ENCODE results near the gene C8A.
A peak's percentile ranks its signal among the peaks of the same experiment; 100 is the strongest.

The C8A gene

DNA sequence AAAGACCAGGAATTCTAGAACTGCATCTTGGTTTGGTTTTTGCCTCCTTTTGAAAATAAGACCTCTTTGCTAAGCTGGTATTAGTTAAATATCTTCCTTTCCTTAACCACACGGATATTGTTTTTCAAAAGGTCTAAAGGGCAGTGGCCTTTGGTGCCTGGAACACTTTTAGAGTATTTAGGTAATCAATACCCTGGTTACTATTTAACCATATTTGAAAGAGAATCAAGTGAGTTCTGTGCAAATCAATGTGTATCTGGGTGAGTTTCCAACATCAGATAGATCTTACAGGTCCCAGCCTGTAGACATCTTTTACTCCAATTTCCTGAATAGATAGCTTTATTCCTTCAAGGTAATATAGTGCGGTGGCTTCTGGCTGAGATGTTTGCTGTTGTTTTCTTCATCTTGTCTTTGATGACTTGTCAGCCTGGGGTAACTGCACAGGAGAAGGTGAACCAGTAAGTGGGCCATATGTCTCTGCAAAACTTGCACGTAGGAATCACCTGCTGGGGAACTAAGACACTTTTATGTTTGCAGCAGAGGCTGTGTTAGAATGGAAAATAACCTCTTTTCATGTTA lies at the start of gene C8A:
C8A (plus strand) TSS at position 277 of the 579 bp plus-strand sequence; CDS start at position 382, 105 bp downstream.
- no peak for DNase-seq (ENCODE audit: extremely low read depth in 1 of 2, low read depth in 1 of 2)

DNA sequence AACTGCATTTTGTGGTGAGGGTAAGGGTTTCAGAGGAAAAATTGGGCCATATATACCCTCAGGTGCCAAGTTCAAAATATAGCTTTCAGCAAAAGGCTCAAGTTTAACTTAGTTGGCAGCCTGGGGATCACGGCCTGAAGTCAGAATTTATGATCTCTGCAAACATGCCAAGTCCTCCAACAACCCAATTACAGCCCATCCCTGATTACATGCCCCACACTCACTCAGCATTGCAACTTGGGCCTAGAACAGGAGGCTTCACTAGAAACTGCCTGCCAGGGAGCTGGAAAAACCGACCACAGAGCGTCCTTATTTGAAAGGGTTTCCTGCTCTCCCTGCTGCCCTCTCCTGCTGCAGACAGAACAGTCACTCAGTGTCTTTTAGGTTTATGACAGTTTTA lies 47.8 kb upstream of the C8A start:
- no peak for DNase-seq (ENCODE audit: extremely low read depth in 1 of 2, low read depth in 1 of 2)

DNA sequence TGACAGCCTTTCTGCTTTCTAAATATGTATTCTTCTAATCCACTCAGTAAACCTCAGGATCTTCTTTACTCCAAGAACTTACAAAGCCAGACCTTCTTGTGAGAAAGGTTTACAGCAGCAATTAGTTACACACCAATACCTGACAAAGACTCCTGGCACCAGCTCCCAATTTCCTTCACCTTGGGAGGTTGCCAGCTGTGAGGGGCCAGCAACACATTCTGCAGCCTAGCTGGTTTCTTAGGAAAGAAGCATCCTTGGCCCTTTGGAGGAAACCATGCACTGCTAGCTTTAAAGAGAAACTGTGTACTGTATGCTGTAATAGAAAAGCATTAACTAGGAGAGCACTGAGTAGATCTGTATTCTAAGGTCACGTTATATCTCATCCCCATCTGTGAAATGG lies 46.2 kb upstream of the C8A start:
- DNase-seq (ENCODE audit: extremely low read depth in 1 of 2, low read depth in 1 of 2): no peak

DNA sequence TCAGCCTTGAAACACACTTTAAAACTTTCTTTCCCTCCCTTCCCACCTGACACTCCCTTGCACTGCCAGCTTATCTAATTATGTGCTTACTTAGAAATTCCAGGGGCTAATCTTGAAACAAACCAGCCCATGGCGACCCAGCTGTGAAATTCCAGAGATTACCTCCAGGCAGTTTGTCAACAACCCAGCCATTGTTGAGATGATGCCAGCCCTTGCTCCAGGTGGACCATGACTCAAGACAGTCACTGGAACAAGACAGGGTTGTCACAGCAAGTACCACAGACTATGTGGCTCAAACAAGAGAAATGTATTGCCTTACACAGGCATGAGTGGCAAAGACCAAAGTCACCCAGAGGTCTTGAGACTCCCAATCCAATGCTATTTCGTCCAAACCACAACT lies 43.3 kb upstream of the C8A start:
- DNase-seq (ENCODE audit: extremely low read depth in 1 of 2, low read depth in 1 of 2): no peak

DNA sequence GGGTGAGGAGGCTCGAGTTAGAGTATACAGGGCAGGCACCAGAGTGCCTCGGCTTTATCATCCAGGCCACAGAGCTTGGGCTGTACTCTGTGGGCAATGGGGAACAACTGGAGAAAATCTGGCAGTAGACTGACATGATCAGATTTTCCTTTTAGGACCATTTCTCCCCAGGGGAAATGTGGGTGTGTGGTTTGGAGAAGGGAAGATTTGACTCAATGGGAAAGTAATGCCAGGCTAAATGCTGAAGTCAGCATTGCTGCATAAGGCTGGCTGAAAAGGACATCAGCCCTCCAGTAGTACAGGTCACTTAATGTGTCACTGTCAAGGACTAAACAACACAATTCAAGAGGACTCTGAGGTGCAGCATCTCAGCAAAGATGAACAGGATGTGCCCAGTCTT lies 40.4 kb upstream of the C8A start:
- DNase-seq (ENCODE audit: extremely low read depth in 1 of 2, low read depth in 1 of 2): no peak

DNA sequence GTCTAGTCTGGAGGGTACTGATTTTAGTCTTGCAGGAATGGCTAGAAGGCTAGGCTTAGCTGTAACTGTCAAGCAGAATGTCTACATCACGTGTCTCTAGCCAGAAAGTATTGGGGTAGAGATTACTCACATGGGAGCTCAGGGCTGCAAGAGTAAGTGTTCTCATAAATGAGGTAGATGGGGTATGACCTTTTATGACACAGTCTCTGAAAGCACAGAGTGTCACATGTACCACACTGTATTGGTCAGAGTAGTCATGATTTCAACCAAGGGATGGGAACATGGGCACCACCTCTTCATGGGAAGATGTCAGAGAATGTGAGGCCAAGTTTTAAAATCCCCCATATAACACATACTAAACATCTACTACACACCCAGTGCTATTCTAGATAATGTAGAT lies 38.3 kb upstream of the C8A start:
- no peak for DNase-seq (ENCODE audit: extremely low read depth in 1 of 2, low read depth in 1 of 2)

DNA sequence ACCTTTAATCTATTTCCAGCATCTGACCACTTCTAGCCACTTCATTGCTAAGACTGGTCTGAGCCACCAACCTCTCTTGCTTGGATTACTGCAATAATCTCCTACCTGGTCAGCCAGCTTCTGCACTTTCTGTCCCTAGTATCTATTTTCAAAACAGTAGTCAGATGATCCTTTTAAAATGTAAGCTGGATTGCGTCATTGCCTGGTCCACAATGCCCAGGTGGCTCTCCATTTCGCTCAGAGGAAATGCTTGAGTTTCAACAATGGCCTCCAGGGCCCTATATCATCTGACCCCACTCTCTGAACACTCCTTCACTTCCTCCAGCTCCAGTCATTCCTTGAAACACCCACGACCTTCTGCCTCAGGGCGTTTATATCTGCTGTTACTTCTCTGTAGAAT lies 37.7 kb upstream of the C8A start:
- no peak for DNase-seq (ENCODE audit: extremely low read depth in 1 of 2, low read depth in 1 of 2)

DNA sequence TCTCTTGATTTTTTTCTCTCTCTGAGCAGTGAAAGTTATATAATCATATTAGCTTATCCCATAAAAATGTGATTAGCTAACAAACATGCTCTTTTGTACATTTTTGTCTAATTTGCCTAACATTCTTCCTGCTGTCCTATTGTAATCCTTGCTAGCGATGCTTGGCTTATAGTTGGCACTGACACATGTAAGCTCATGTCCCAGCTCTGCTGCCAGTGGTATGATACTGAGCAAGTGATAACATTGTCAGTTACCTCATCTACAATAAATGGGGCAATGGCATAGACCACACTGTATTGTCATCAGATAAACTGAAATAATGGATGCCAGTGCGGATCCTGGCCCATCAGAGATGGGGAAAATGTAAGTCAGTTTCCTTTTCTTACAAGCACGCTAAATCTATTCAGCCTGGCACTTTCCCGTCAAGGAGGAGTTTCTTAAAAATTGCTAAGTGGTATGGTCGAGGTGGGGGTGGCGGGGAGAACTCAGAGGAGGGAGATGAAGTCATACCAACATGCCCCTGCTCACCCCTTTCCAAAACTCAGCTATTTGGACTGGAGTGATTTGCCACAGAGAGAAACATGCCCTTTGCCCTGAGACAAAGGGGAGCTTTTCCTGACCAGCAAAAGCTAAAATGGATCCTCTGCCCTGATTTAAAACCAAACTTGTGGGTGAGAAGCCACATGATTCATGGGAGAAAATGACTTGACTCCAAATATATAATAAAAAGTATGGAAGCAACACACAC lies 36.7 kb upstream of the C8A start:
- no peak for DNase-seq (ENCODE audit: extremely low read depth in 1 of 2, low read depth in 1 of 2)

DNA sequence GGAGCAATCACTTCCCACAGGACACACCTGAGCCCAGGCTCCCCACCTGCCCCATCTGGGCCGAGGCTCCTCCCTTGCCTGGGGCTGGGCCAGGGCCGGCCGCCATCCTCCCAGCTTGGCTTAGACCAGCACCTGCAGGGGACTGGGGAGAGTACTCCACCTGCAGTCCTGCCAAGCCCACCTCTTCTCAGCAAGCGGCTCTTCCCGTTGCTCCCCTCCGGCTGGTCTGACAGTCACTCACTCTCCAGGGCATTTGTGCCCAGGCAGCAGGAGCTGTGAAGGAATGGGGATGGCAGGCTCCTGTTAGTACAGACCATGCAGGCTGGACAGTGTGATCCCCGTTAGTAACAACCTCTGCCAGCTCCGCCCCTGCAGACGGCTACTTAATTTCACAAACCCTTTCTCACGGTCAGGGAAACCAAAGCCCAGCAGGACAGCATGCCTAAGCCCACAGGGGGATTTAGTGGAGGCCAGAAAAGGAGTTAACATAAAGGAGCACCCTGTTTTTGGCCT lies 35.2 kb upstream of the C8A start, which contains the start of gene FYB2:
FYB2 (minus strand) TSS at position 18 of the 513 bp plus-strand sequence. CDS start 114 bp downstream, outside the sequence.
- no peak for DNase-seq (ENCODE audit: extremely low read depth in 1 of 2, low read depth in 1 of 2)

DNA sequence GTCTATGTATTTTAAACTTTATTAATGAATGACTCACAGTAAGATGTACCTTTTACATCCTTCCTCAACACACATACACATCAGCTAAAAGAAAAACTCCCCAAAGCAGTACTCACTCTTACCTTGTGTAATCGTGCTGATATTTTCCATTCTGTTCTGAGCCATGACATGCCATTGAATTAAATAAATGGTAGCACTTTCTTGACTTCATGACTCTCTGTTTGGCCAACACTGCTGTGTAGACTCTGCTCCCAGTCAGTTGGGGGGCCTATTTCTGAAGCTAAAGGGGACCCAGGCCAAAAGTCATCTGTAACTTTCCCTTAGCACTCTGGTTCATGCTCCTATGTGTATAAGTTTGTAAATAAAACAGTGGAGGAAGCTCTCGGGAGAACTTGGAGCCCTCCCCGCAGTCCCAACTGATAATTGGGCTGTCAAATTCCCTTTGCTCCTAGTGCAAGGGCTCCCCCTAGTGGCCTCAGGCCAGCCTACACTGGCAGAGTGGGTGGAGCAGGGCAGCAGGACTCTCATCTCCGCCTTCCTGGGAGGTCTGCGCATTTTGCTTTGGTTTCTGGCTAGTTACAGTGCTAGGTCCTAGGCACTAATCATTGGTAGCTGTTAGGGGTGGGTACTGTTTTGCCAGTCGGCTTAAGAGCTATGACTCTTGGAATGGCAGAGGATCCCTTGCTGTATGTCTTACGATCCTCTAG lies 33.7 kb upstream of the C8A start:
- DNase-seq (ENCODE audit: extremely low read depth in 1 of 2, low read depth in 1 of 2): peak in 1 of 2 donors; percentile 51

DNA sequence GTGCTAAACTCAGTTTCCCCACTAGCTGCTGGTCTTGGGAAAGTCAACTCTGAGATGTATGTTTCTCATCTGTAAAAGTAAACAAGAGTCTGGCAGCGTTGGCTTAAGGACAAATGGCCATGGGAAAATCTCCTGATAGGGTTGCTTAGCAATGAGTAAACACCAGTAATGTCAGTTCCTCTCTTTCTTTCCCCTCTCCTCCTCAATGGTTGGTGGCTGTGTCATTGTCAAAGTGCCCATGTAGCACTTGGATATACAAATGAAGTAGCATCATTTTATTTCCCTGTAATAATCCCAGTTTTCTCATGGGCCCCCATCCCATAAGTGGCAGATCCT lies 33.2 kb upstream of the C8A start:
- no peak for DNase-seq (ENCODE audit: extremely low read depth in 1 of 2, low read depth in 1 of 2)

DNA sequence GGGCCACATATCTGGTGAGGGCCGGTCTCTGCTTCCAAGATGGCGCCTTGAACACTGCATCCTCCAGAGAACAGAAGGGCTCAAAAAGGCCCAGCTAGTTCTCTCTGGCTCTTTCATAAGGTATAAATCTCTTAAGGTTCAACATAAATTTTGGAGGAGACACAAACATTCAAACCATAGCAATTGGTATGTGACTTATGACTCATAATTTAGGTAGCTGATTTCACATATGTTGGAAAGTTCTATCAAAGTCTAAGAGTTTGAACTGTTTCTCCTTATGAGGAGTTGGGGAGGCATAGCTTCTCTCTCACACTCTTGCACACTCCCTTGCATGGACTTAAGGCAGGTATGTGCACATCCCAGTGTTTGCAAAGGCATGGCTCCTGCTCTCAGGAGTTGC lies 30.3 kb upstream of the C8A start:
- DNase-seq (ENCODE audit: extremely low read depth in 1 of 2, low read depth in 1 of 2): no peak

DNA sequence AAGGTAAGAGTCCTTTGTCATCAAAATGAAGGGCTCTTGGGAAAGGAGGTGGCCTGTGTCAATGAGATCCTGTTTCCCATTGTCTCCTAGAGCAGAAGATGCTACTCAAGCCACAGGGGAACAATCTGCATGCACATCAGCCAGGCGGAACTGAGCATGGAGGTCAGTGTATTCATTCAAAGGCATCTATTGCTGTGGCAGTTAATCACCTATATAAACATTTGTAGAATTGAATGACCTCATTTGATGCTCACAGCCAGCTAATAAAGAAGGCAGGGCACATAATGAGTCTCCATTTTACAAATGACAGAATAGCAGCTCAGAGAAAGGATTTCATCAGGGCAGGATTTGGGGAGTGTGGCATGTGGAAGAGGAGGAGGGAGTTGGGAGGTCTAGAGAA lies 29.7 kb upstream of the C8A start:
- no peak for DNase-seq (ENCODE audit: extremely low read depth in 1 of 2, low read depth in 1 of 2)

DNA sequence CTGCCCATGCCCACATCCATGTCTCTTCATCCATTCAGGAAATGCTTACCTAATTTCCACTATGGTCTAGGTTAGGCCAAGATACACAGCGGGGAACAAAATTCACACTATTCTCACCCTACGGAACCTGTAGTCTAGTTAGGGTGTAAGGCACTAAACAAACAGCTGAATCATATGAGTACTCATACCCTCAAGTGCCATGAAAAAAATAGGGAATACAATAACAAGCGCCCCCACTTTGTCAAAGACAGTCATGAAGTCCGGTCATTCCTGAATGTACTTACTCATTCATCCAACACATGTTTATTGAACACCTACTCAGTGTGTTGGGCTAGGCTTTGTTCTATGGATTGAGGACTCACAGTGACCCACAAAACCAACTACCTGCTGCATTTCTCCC lies 29.2 kb upstream of the C8A start:
- DNase-seq (ENCODE audit: extremely low read depth in 1 of 2, low read depth in 1 of 2): no peak

DNA sequence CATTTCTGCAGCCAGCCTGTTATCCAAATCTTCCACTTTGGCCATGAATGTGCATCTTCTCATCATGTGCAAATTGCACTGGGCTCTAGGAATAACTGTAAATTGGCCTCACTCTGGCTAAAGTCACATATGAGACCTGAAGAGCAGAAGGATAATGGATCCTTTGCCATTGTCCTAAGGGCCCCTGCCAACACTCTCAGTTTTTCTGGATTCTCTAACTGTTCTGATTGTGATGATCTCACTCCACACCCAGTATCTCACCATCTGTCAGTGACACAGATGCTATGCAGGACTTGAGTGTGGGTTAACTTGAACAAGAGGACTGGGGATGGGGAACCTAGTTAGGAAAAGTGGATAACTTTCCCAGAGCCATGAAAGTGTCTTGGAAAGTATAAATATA lies 26.9 kb upstream of the C8A start:
- DNase-seq (ENCODE audit: extremely low read depth in 1 of 2, low read depth in 1 of 2): no peak

DNA sequence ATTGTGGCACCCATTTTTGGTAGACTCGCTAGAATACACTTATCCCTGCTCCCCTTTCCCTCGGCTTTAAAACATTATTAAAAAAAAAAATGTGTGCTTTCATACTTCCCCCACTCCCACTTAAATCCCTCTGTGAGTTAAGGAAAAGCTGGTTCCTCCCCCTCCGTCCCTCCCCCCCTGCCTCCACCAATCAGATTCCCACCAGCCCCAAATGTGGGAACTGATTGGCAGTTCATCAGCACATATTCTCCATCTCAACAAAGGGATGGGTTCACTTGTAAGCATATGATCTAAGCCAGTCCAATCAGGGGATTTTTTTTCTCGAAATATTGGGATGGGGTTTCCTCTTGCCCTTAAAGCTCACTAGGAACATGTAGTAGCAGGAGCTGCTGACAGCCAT lies 24.5 kb upstream of the C8A start:
- no peak for DNase-seq (ENCODE audit: extremely low read depth in 1 of 2, low read depth in 1 of 2)

DNA sequence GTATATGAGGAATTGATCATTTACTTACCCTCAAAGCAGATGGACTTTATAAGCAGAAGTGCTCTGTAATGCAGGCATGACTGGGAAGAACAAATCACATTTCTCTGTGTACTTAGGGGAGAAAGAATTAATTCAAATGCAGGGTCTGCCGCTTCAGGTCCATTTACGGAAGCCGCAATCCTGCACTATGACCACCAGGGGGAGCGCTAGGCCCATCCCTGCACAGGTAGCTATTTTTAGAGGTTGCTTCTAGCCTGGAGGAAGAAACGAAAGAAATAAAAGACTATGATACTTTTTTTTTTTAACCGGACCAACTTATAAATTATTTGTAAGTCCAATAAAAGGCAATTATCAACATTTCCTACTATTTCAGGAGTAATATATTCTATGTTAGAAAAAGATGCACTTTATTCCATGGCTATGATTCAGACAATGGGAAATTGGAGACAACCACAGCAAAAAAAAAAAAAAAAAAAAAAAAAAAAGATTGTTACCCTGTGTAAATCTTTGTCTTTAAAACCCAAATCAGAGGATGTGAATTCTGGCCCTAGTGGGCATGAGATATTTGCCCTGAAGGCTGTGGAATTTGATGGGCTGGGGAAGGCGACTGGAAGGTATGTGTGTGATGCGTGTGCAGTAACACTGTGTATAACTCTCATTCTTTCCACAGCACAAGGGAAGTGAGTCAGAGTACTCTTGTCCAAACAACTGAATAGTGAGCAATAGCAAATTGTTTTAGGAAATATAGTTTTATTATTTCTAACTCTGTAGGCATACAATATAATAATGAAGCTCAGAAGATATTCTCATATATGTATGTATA lies 22.5 kb upstream of the C8A start:
- peak; percentile 16 to 49 for DNase-seq (ENCODE audit: extremely low read depth in 1 of 2, low read depth in 1 of 2)

DNA sequence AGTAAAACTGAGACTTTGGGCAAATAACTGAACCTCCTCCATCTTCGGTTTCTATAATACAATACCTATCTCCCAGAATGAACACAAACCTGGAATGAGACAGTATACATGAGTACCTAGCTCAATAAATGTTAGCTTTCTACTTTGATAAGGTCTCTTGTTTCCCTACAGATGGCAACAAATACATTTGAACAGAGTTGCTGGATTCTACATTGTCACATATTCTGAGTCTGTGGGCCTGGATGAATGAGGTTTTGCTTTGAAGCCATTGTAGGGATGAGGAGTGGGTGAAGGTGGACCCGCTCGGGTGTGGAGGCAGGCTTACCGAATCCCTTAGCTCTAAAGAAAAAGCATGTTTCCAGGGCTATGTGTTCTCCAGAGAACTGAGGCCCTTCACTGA lies 21.5 kb upstream of the C8A start:
- DNase-seq (ENCODE audit: extremely low read depth in 1 of 2, low read depth in 1 of 2): no peak

DNA sequence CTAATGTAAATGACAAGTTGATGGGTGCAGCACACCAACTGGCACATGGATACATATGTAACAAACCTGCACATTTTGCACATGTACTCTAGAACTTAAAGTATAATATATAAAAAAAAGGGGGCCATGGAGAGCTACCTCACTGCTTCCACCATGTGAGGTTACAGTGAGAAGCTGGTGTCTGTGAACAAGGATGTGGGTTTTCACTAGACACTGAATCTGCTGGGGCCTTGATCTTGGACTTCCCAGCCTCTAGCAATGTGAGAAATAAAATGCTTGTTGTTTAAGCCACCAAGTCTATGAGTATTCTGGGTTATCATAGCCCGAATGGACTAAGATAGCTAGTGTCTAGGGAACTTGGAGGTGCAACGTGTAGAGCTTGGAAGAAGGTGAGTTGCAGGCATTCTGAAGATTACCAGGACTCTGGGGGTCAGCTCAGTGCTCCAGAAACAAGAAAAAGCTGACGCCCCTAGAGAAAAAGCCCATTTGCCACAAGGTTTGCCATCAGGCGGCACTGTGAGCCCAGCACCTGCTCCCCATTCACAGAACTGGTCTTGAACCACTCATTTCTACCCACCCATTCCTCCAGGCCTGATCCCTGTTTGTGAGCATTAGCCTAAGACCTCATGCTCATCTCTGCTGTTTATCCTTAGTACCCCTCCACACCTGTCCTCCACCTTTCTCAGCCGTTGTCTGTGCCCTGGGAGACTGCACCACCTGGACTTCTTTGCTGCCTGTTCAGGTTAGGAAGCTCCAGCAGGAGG lies 20.3 kb upstream of the C8A start:
- DNase-seq (ENCODE audit: extremely low read depth in 1 of 2, low read depth in 1 of 2): no peak

DNA sequence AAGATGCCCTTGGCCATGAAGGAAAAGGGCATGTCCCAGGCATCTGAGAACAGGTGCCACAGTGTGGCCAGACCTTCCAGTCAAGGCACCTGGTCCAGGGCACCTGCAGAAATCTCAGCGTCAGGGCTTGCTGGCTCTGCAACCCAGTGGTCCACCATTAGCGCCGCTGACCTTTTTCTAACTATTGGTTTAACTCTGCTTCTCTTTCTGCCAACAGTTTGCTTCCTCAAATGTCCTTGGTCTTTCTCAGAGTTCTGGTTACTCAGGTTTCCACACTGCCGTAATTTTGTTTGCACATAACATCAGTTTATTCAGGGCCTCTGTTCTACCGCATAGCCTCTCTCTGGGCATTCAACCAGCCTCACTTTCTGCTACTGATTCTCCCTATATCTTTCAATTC lies 18.9 kb upstream of the C8A start:
- no peak for DNase-seq (ENCODE audit: extremely low read depth in 1 of 2, low read depth in 1 of 2)
